SK-N-MC (cell line): ENCODE data around the gene TAF4.

Experiments used
- EZH2 ChIP-seq: fragments of 200-600 bp; sonication (generic); IDR thresholded peaks from one replicate; pipeline ENCODE4 v1.6.1; 2017; ENCODE audit warnings: antibody characterized with exemption
- POLR2AphosphoS5 ChIP-seq: IDR thresholded peaks from 2 replicates; pipeline ENCODE4 v1.6.1; 2012; ENCODE audit warnings: mild to moderate bottlenecking, low read depth, low read length, borderline replicate concordance

DNA sequence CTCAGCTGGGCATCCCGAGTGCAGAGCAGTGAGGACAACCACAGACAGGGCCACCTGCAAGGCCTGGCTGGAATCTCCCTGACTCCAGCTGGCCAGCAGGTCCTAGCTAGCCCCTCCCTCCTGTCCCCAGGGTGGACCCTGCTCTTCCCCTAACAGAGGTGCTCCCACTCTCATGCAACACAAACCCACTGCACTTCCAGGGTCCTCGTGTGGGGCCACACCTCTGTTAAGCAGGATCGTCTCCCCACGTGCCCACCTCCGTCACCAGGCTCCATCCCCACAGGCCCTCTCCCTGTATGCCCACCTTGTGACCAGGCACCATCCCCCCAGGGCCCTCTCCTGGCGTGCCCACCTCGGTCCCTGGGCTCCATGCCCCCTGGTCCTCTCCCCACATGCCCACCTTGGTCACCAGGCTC lies 17.3 kb downstream of the TAF4 start:
- TF ChIP-seq EZH2 (no peak), POLR2AphosphoS5 (no peak)
